Activated CD4-positive, alpha-beta T cell treated with anti-CD3 and anti-CD28 coated beads, Interleukin-2, amount 10 ng/mL, durations not matched to agents 7 days and 5 days (primary cell): ENCODE data around the gene DCPS. TPM values are rescaled to one million over a fixed set of nuclear protein-coding genes. Genes with fewer than 3 reads are reported as not detected.
"Not testable (repeated sequence)": the region's sequence is repeated elsewhere in the genome, so short reads cannot be mapped to it uniquely, and the experiment has no call there.

Source experiments
- CTCF ChIA-PET: fragments of 350-600 bp; sonication (Branson Sonifier 250); formaldehyde crosslinking; loops from one replicate; lab custom pipeline; 2021; ENCODE audit warnings: antibody characterized with exemption; lab: Charles Lee
- POLR2A ChIA-PET: fragments of 350-600 bp; sonication (Branson Sonifier 250); formaldehyde crosslinking; loops from one replicate; lab custom pipeline; 2021; ENCODE audit warnings: antibody characterized with exemption; lab: Charles Lee
- DNase-seq: peaks from one replicate; pipeline ENCODE4 v3.0.0-alpha.2; 2020
- H3K27ac Mint-ChIP-seq: one replicate; pipeline ENCODE4 v1.8.0; 2021; ENCODE audit warnings: mild to moderate bottlenecking, moderate library complexity, mixed read lengths
- H3K27me3 Mint-ChIP-seq: one replicate; pipeline ENCODE4 v1.8.0; 2021; ENCODE audit warnings: mixed read lengths
- H3K36me3 Mint-ChIP-seq: one replicate; pipeline ENCODE4 v1.8.0; 2021; ENCODE audit warnings: low read depth, mixed read lengths
- H3K4me1 Mint-ChIP-seq: one replicate; pipeline ENCODE4 v1.8.0; 2021; ENCODE audit warnings: mixed read lengths
- H3K4me3 Mint-ChIP-seq: one replicate; pipeline ENCODE4 v1.8.0; 2021; ENCODE audit warnings: mild to moderate bottlenecking, moderate library complexity, mixed read lengths
- H3K9me3 Mint-ChIP-seq: one replicate; pipeline ENCODE4 v1.8.0; 2021; ENCODE audit warnings: mixed read lengths
- total RNA-seq, 2 experiments: library from RNA; stranded (reverse); gene quantifications; one replicate each; pipeline ENCODE4 v1.2.3, GENCODE V29; 2021

Gene DCPS
- total RNA-seq, 2 experiments from 2014 or later = 33.1 to 33.5 TPM

DNA sequence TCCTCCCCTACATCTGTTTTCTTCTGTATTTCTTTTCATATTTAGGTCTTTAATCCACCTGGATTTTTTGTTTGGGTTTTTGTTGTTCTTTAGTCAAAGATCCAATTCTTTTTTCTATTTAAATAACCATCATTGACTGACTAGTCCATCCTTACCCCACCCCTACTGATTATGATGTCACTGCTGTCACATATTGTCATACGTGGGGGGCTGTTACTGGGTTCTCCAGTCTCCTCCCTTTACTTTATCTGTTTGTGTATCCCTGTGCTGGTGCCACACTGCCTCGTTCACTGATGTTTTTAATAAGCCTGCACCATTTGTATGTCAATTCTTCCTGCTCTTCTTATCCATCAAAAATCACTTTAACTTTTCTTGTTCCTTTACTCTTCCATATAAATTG lies 6.9 kb upstream of the DCPS start:
- H3K27me3 Mint-ChIP-seq = no peaks in the 10 kb centered on the region
- no peak overlapping the region for H3K4me3 Mint-ChIP-seq
- CTCF ChIA-PET = no interaction called here
- peaks cover 2% of the 10 kb centered on the region for H3K4me1 Mint-ChIP-seq
- no peak overlapping the region for H3K27ac Mint-ChIP-seq
- peaks cover 27% of the 10 kb centered on the region for H3K36me3 Mint-ChIP-seq
- POLR2A ChIA-PET = no interaction called here
- no peak for DNase-seq
- no peaks in the 10 kb centered on the region for H3K9me3 Mint-ChIP-seq

DNA sequence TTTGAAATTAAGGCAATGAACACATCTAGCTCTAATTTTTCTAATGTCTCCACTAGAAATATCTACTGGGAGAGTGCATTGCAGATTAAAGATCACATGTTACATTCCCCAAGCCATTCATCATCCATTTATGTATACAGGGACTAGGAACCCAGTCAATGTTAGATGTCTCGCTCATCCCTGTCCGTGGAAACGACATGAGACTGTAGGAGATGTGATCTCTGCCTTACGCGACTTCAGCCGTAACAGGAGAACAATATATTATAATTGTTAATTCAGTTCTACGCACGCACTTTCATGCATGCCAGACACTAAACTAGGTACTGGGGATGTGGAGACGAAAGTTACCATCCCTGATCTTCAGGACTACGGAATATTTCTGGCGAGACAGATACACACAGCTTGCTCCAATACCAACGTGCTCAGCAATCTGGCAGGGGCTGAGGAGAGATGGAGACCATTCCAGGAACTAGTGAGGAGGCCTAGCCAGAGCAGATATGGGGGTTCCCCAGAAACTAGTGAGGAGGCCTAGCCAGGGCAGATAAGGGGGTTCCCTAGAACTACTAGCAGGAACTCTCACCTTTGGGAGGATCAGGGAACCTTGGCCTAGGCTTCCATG lies 706 bp downstream of the DCPS start:
- Mint-ChIP-seq H3K9me3 (no peaks in the 10 kb centered on the region), H3K4me1 (peaks cover 32% of the 10 kb centered on the region)
- CTCF ChIA-PET = interaction anchor here (0.9 to 2.4 kb wide), 3 partner anchors 11 to 176 kb away, joined by 3 to 10 read pairs (median 8); no protein-coding TSS in a partner anchor

DNA sequence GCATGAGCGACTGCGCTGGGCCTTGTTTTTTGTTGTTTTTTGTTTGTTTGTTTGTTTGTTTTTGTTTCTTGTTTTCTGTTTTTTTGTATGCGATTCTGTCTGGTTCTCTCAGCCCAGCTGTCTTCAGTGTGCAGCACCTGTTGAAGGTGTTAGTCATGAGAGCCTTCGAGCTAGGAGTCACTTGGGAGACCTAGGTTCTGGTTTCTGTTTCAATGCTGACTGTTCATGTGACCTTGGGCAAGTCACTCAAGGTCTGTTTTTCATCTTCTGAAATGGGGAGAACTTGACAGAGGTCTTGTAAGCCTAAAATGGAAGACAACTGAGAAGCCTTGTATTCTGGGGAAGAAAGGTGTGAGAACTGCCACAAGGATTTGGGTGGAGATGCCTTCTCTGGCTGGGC lies 1.8 kb downstream of the DCPS start:
- ChIA-PET CTCF (interaction anchor here (0.6 to 2.4 kb wide), 3 partner anchors 9 to 1662 kb away, joined by 3 to 8 read pairs (median 6); no protein-coding TSS in a partner anchor), POLR2A (no interaction called here)
- no peaks in the 10 kb centered on the region for H3K27me3 Mint-ChIP-seq
- H3K4me1 Mint-ChIP-seq = peaks cover 36% of the 10 kb centered on the region
- H3K9me3 Mint-ChIP-seq = no peaks in the 10 kb centered on the region
- DNase-seq = peak; percentile 45
- H3K4me3 Mint-ChIP-seq = peak overlapping the region; percentile 60
- peaks cover 32% of the 10 kb centered on the region for H3K36me3 Mint-ChIP-seq
- peak overlapping the region; percentile 83 for H3K27ac Mint-ChIP-seq

More for the DNA sequence above, 706 bp downstream of the DCPS start:
- Mint-ChIP-seq H3K4me3 (peak overlapping the region; percentile 77), H3K36me3 (peaks cover 24% of the 10 kb centered on the region), H3K27me3 (no peaks in the 10 kb centered on the region), H3K27ac (peak overlapping the region; percentile 83)
- POLR2A ChIA-PET = interaction anchor here (1.8 kb wide), 1 partner anchor 14 kb away, joined by 5 read pairs; no protein-coding TSS in a partner anchor
- no peak for DNase-seq

DNA sequence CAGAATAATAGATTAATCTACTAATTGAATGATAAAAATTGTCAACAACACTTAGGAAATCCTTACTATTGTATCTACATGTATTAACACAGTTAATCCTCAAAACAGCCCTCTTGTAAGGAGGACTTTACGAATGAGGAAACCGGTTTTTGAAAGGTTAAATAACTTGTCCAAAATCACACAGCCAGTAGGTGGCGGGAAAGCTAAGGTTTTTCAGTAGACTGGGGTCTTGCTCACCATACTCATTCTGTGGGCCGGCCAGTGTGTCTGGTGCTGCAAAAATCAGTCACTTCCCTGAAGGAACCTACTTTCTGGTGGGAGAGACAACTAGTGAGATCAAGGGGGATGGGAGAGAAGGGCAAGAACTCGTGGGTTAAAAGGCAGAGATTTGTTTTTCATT lies 3.8 kb downstream of the DCPS start:
- CTCF ChIA-PET = interaction anchor here (1.0 to 1.5 kb wide), 3 partner anchors 14 to 173 kb away, joined by 3 to 4 read pairs (median 3); no protein-coding TSS in a partner anchor
- Mint-ChIP-seq H3K27me3 (no peaks in the 10 kb centered on the region), H3K4me1 (peaks cover 40% of the 10 kb centered on the region), H3K36me3 (peaks cover 34% of the 10 kb centered on the region), H3K4me3 (no peak overlapping the region), H3K9me3 (no peaks in the 10 kb centered on the region), H3K27ac (no peak overlapping the region)
- POLR2A ChIA-PET = no interaction called here
- no peak for DNase-seq

DNA sequence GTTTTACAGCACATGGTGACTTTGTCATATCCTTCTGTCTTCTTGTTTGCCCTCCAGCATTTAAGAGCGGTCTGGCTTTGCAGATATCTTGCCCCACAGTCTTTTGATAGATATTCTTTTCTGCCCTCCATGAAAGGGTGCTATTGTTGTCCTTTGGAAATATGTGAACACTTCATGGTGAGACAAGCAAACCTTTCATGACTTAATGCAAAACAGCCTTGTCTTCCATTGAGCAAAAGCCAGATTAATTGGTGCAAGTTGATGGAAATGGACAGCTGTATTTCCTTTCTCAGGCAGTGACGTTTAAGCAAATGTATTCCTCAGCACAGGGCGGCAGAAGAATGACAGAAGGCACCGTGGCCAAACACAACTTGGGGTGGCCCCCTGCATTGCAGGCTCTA lies 4.4 kb downstream of the DCPS start:
- Mint-ChIP-seq H3K27ac (no peak overlapping the region), H3K4me1 (peaks cover 36% of the 10 kb centered on the region), H3K27me3 (no peaks in the 10 kb centered on the region), H3K9me3 (no peaks in the 10 kb centered on the region), H3K36me3 (peaks cover 38% of the 10 kb centered on the region), H3K4me3 (no peak overlapping the region)
- no peak for DNase-seq
- CTCF ChIA-PET = interaction anchor here (1.0 to 1.5 kb wide), 3 partner anchors 14 to 172 kb away, joined by 3 to 4 read pairs (median 3); no protein-coding TSS in a partner anchor
- POLR2A ChIA-PET = no interaction called here

DNA sequence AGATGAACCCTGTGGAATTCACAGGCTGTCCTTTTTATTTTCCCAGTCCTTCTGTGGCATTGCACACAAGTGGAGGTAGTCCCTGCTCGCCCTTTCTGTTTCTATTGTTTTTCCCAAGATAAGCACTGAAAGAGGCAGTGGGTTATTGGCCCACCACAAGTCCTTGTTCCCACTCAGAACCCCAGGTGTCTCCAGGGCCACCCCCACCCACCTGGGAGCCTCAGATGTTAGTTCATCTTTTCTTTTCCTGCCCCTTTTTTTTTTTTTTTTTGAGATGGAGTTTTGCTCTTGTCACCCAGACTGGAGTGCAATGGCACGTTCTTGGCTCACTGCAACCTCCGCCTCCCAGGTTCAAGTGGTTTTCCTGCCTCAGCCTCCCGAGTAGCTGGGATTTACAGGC lies 4.9 kb downstream of the DCPS start:
- H3K9me3 Mint-ChIP-seq, H3K27me3 Mint-ChIP-seq, H3K4me3 Mint-ChIP-seq, DNase-seq, POLR2A ChIA-PET, CTCF ChIA-PET, H3K27ac Mint-ChIP-seq: not testable (repeated sequence)
- peaks cover 38% of the 10 kb centered on the region for H3K36me3 Mint-ChIP-seq
- peaks cover 33% of the 10 kb centered on the region for H3K4me1 Mint-ChIP-seq

DNA sequence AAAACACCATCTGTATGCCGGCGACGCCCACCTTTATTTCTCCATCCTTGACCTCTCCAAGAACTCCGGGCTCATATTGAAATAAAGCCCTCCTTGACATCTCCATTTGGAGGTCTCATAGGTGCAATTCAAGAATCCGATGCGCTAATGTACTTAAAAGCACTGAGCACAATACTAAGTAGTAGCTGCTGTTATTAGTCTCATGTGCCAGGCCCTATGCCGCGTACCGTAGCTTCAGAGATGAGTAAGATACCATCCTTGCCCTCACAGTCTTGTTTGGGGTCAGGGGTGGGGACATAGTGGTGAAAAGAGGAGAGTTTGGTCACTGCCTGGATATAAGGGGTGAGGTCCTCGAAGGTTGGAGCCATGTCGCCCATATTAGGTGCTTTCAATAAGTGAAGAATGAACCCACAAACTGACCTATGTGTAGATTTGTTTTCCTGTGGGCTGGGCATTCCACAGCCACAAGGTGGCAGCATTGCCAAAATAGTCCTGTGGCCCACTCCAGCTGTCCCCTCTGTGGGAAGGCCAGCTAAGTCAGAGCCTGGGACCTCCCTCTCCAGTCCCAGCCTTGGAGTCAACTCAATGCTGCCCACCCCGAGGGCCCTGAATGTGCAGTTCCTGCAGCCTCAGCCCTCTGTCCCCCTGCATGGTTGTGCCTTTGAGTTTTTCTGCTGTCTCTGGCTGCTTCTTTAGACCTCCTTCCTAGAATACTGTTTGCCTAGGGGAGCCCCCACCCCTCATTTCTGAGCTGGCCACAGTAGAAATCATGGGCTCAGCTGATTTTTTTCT lies 6.5 kb downstream of the DCPS start:
- Mint-ChIP-seq H3K27me3 (no peaks in the 10 kb centered on the region), H3K27ac (peak overlapping the region; percentile 5), H3K4me1 (peaks cover 30% of the 10 kb centered on the region), H3K36me3 (peaks cover 43% of the 10 kb centered on the region), H3K4me3 (no peak overlapping the region), H3K9me3 (no peaks in the 10 kb centered on the region)
- ChIA-PET POLR2A (no interaction called here), CTCF (interaction anchor here (0.5 to 2.6 kb wide), 16 partner anchors 9 to 174 kb away, joined by 3 to 10 read pairs (median 4); no protein-coding TSS in a partner anchor)
- DNase-seq = peak; percentile 64

DNA sequence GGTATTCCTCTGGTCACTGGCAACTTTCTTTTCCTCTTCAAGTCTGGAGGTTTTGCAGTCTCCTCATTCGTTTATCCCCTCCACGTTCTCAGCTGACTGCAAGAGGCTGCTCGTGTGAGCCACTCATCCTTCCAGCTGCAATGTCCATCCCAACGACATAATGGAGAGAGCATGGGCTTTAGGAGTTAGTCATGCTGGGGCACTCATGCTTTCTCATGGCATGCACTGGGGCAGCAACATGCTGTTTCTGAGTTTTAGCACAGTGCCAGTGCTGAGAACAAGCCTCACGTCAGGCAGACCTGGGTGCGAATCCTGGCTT lies 7.1 kb downstream of the DCPS start:
- no peak for DNase-seq
- POLR2A ChIA-PET = no interaction called here
- no peaks in the 10 kb centered on the region for H3K9me3 Mint-ChIP-seq
- peaks cover 43% of the 10 kb centered on the region for H3K36me3 Mint-ChIP-seq
- peak overlapping the region; percentile 5 for H3K27ac Mint-ChIP-seq
- CTCF ChIA-PET = interaction anchor here (0.5 to 2.6 kb wide), 16 partner anchors 8 to 173 kb away, joined by 3 to 10 read pairs (median 4); no protein-coding TSS in a partner anchor
- H3K4me1 Mint-ChIP-seq = peaks cover 24% of the 10 kb centered on the region
- no peaks in the 10 kb centered on the region for H3K27me3 Mint-ChIP-seq
- no peak overlapping the region for H3K4me3 Mint-ChIP-seq

DNA sequence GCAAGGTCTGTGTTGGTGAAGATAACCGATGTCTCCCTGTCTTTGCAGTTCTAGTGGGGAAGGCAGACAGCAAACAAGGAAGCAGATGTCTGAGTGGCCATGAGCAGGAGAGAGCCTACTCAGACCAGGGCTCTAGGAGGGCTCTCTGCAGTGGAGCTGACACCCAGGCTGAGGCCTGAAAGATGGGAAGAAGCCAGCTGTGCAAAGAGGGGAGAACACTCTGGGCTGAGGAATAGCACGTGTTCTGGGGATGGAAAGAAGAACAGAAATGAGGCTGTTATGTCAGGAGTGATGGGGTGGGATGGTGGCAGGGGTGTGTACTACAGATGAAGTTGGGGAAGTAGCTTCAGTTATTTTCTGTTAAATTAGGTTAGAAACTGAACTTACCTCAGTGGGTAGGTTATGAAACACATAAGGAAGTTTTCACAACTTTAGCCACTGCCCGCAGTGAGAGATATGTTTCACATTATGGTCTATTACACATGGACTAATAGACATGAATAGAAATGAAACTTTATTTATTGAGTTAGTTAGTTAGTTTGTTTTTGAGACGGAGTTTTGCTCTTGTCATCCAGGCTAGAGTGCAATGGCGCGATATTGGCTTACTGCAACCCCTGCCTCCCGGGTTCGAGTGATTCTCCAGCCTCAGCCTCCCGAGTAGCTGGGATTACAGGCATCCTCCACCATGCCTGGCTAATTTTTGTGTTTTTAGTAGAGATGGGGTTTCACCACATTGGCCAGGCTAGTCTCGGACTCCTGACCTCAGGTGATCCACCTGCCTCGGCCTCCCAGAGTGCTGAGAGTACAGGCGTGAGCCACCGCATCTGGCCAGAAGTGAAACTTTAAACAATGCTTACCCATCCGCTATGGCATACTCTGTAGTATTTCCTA lies 7.8 kb downstream of the DCPS start:
- no peaks in the 10 kb centered on the region for H3K27me3 Mint-ChIP-seq
- no peak overlapping the region for H3K27ac Mint-ChIP-seq
- no peak overlapping the region for H3K4me3 Mint-ChIP-seq
- H3K36me3 Mint-ChIP-seq = peaks cover 46% of the 10 kb centered on the region
- peaks cover 4% of the 10 kb centered on the region for H3K9me3 Mint-ChIP-seq
- no peak for DNase-seq
- CTCF ChIA-PET = interaction anchor here (0.5 to 2.6 kb wide), 11 partner anchors 7 to 169 kb away, joined by 3 to 10 read pairs (median 5); no protein-coding TSS in a partner anchor
- POLR2A ChIA-PET = no interaction called here
- peaks cover 24% of the 10 kb centered on the region for H3K4me1 Mint-ChIP-seq

DNA sequence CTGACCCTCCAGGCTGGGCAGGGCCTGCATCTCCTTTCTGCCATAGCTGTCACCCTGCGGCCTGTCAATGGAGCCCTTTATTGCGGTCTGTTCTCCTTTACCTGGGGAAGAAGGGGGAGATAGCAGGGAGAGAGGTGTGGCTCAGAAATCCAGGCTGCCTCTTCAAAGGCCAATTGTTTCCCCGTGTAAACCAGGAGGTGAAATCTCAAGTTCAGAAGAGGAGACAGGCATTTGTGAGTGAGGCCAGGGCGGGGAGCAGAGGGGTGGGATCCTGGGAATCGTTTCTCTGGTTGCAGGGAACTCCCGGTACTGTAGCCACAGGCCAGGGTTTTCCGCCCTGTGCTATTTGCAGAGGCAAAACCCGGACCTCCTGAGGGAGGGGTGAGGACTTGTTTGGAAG lies 9.1 kb downstream of the DCPS start:
- Mint-ChIP-seq H3K27ac (no peak overlapping the region), H3K4me3 (no peak overlapping the region), H3K9me3 (peaks cover 4% of the 10 kb centered on the region), H3K27me3 (no peaks in the 10 kb centered on the region), H3K36me3 (peaks cover 49% of the 10 kb centered on the region), H3K4me1 (peaks cover 29% of the 10 kb centered on the region)
- ChIA-PET POLR2A (no interaction called here), CTCF (interaction anchor here (0.6 to 1.3 kb wide), 2 partner anchors 42 to 86 kb away, joined by 3 read pairs; partner anchors contain the start of gene ST3GAL4)
- DNase-seq = no peak

DNA sequence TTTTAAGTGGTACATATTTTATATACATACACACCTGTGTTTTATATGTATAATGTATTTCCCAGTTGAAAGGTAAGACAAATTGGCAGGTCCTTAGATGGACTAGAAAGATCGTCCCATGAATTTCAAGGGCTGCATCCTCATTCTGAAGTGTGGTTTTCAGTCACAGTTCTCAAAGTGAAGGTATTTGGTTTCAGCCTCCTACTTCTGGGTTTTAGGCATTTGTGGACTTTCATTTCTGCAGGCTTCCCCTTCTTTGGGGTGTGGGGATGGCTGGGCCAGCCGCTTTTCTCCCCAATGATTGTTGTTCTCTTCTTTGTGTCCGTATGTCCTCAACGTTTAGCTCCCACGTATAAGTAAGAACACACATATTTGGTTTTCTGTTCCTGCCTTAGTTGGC lies 10.0 kb downstream of the DCPS start:
- no peak overlapping the region for H3K27ac Mint-ChIP-seq
- no peak for DNase-seq
- peaks cover 4% of the 10 kb centered on the region for H3K9me3 Mint-ChIP-seq
- peaks cover 38% of the 10 kb centered on the region for H3K4me1 Mint-ChIP-seq
- H3K27me3 Mint-ChIP-seq = no peaks in the 10 kb centered on the region
- POLR2A ChIA-PET = no interaction called here
- peaks cover 46% of the 10 kb centered on the region for H3K36me3 Mint-ChIP-seq
- CTCF ChIA-PET = interaction anchor here (0.6 kb wide), 1 partner anchor 67 kb away, joined by 3 read pairs; no protein-coding TSS in a partner anchor
- no peak overlapping the region for H3K4me3 Mint-ChIP-seq

DNA sequence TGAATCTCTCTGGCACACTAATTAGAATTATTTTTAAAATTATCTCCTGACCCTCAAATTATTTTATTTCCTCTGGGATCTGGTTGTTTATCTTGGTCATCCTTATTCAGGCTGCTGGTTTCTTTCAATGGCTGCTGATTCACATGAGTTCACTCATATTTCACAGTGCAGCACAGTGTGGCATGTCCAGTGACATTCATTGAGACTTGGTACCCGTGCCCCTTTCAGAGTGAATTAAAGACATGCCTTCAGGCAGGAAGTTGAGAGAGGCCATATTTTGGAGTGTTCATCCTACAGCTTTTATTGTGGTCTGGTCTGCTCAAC lies 13.5 kb downstream of the DCPS start:
- DNase-seq = no peak
- POLR2A ChIA-PET = no interaction called here
- peaks cover 4% of the 10 kb centered on the region for H3K9me3 Mint-ChIP-seq
- H3K4me1 Mint-ChIP-seq = peaks cover 44% of the 10 kb centered on the region
- peak overlapping the region; percentile 88 for H3K27ac Mint-ChIP-seq
- no peak overlapping the region for H3K4me3 Mint-ChIP-seq
- H3K27me3 Mint-ChIP-seq = no peaks in the 10 kb centered on the region
- CTCF ChIA-PET = interaction anchor here (1.5 to 2.5 kb wide), 5 partner anchors 8 to 163 kb away, joined by 4 to 9 read pairs (median 6); no protein-coding TSS in a partner anchor
- peaks cover 39% of the 10 kb centered on the region for H3K36me3 Mint-ChIP-seq
